HL-60 (cell line): ENCODE measurements around the gene RTL10.

Experiments
- DNase-seq, 2 experiments: peaks; one replicate each; pipeline ENCODE4 v3.0.0-alpha.2; 2010 to 2020; ENCODE audit warnings: low read depth in 1 of 2, low spot score in 1 of 2
- H3K27ac ChIP-seq: fragments of 250-450 bp; sonication (Bioruptor Pico); replicated peaks from 2 replicates; pipeline ENCODE4 v1.5.1; 2020; ENCODE audit warnings: mild to moderate bottlenecking, moderate library complexity
- H3K27me3 ChIP-seq: fragments of 250-450 bp; sonication (Bioruptor Pico); 2 replicates; pipeline ENCODE4 v1.5.1; 2021; ENCODE audit warnings: mild to moderate bottlenecking, moderate library complexity; ENCODE audit not compliant: insufficient read depth, poor library complexity, severe bottlenecking
- H3K4me3 ChIP-seq: replicated peaks from 2 replicates; pipeline ENCODE4 v1.5.1; 2011; ENCODE audit warnings: mild to moderate bottlenecking, control low read depth, low read length; ENCODE audit not compliant: insufficient read depth
- CTCF ChIP-seq: IDR thresholded peaks from one replicate; pipeline ENCODE4 v1.5.1; 2011; ENCODE audit warnings: low read length, control low read depth, inconsistent platforms; ENCODE audit not compliant: insufficient read depth
- GABPA ChIP-seq: IDR thresholded peaks from 2 replicates; pipeline ENCODE4 v1.6.1; 2012; ENCODE audit warnings: low read depth
- POLR2AphosphoS5 ChIP-seq: IDR thresholded peaks from 2 replicates; pipeline ENCODE4 v1.6.1; 2012; ENCODE audit warnings: low read depth
- REST ChIP-seq: IDR thresholded peaks from 2 replicates; pipeline ENCODE4 v1.6.1; 2012; ENCODE audit warnings: low read depth; ENCODE audit not compliant: insufficient replicate concordance
- SPI1 ChIP-seq: IDR thresholded peaks from 2 replicates; pipeline ENCODE4 v1.6.1; 2012; ENCODE audit warnings: low read depth, mild to moderate bottlenecking, borderline replicate concordance

The RTL10 gene

GRCh38 chr22:19893363-19893762 is 38.7 kb upstream of the RTL10 start:
- Histone ChIP-seq H3K4me3 (no peak overlapping the region), H3K27me3 (no peaks in the 10 kb centered on the region), H3K27ac (no peak overlapping the region)
- no peak for TF ChIP-seq CTCF
- no peak for TF ChIP-seq REST
- no peak for TF ChIP-seq POLR2AphosphoS5
- no peak for TF ChIP-seq GABPA
- no peak for DNase-seq

GRCh38 chr22:19892925-19893324 is 38.3 kb upstream of the RTL10 start:
- TF ChIP-seq CTCF = no peak
- no peak for TF ChIP-seq POLR2AphosphoS5
- no peak for TF ChIP-seq GABPA
- no peak for TF ChIP-seq SPI1
- no peak for TF ChIP-seq REST
- no peaks in the 10 kb centered on the region for H3K27me3 ChIP-seq
- no peak for DNase-seq
- H3K4me3 ChIP-seq = no peak overlapping the region
- no peak overlapping the region for H3K27ac ChIP-seq

GRCh38 chr22:19892257-19892879 is 37.7 kb upstream of the RTL10 start:
- Histone ChIP-seq H3K27me3 (no peaks in the 10 kb centered on the region), H3K4me3 (no peak overlapping the region), H3K27ac (peak overlapping the region; percentile 86)
- DNase-seq = no peak
- TF ChIP-seq CTCF (no peak), POLR2AphosphoS5 (no peak), REST (no peak), SPI1 (no peak), GABPA (0 out of 2 replicates have a peak, but pooled peaks have one; percentile 1)
